HepG2 (cell line): ENCODE results near the gene INPP5K. TPM values are rescaled to one million over a fixed set of nuclear protein-coding genes. Genes with fewer than 3 reads are reported as not detected.
A peak's percentile ranks its signal among the peaks of the same experiment; 100 is the strongest.

ENCODE experiments used
- ASH2L ChIP-seq: fragments of 300-600, 200-600 bp; sonication (generic); IDR thresholded peaks from 2 replicates; pipeline ENCODE4 v1.7.0; 2017; ENCODE audit warnings: low read depth, mild to moderate bottlenecking, moderate library complexity, mixed read lengths, low read length; ENCODE audit not compliant: insufficient read length
- CHCHD3 ChIP-seq: sonication (generic); formaldehyde crosslinking; IDR thresholded peaks from 2 replicates; pipeline ENCODE4 v1.8.0; 2022; ENCODE audit warnings: mild to moderate bottlenecking, missing genetic modification reagents, moderate library complexity
- FIP1L1 ChIP-seq: fragments of 200-400 bp; formaldehyde crosslinking; IDR thresholded peaks from 2 replicates; pipeline ENCODE4 v1.6.1; 2018; ENCODE audit warnings: low read depth, mild to moderate bottlenecking, low read length, moderate library complexity, borderline replicate concordance; ENCODE audit not compliant: insufficient read depth
- GTF2F1 ChIP-seq: fragments of 150-350 bp; IDR thresholded peaks from 2 replicates; pipeline ENCODE4 v1.6.1; 2014; ENCODE audit warnings: low read length
- HOXA3 ChIP-seq: sonication (generic); formaldehyde crosslinking; IDR thresholded peaks from 2 replicates; pipeline ENCODE4 v1.5.0; 2020; ENCODE audit warnings: missing genetic modification reagents
- IRF2 ChIP-seq: IDR thresholded peaks from 2 replicates; pipeline ENCODE4 v1.6.1; 2018; ENCODE audit warnings: missing genetic modification reagents, missing compliant biosample characterization
- PBX3 ChIP-seq: sonication (generic); formaldehyde crosslinking; IDR thresholded peaks from 2 replicates; pipeline ENCODE4 v1.8.1; 2023; ENCODE audit warnings: missing genetic modification reagents, inconsistent platforms, borderline replicate concordance
- POGZ ChIP-seq: sonication (generic); formaldehyde crosslinking; IDR thresholded peaks from 2 replicates; pipeline ENCODE4 v1.4.0; 2020; ENCODE audit warnings: mild to moderate bottlenecking, missing genetic modification reagents
- RAD21 ChIP-seq: fragments of 450-650 bp; formaldehyde crosslinking; IDR thresholded peaks from 2 replicates; pipeline ENCODE4 v1.5.0; 2020; ENCODE audit warnings: mild to moderate bottlenecking
- TGIF2 ChIP-seq: IDR thresholded peaks from 2 replicates; pipeline ENCODE4 v1.6.1; 2016; ENCODE audit warnings: control low read depth, missing compliant biosample characterization
- ZBTB43 ChIP-seq: sonication (generic); formaldehyde crosslinking; conservative IDR thresholded peaks from 2 replicates; pipeline ENCODE4 v1.4.0; 2020; ENCODE audit warnings: missing genetic modification reagents
- ZNF550 ChIP-seq: sonication (generic); formaldehyde crosslinking; IDR thresholded peaks from 2 replicates; pipeline ENCODE4 v1.4.0; 2020; ENCODE audit warnings: mild to moderate bottlenecking, missing genetic modification reagents, borderline replicate concordance
- ZNF609 ChIP-seq: sonication (generic); formaldehyde crosslinking; IDR thresholded peaks from 2 replicates; pipeline ENCODE4 v1.4.0; 2020; ENCODE audit warnings: mild to moderate bottlenecking, missing genetic modification reagents, borderline replicate concordance
- ZNF788 ChIP-seq: sonication (generic); formaldehyde crosslinking; IDR thresholded peaks from 2 replicates; pipeline ENCODE4 v1.5.0; 2020; ENCODE audit warnings: mild to moderate bottlenecking, missing genetic modification reagents, borderline replicate concordance
- ZSCAN21 ChIP-seq: sonication (generic); formaldehyde crosslinking; IDR thresholded peaks from 2 replicates; pipeline ENCODE4 v1.8.0; 2022; ENCODE audit warnings: mild to moderate bottlenecking, missing genetic modification reagents, moderate library complexity, borderline replicate concordance
- polyA plus RNA-seq, 8 experiments: library from polyadenylated mRNA; depleted of rRNA in 3 of 8; stranded (reverse) in 7 of 8; unstranded in 1 of 8; fragments of >200 nt; fragmentation: Illumina TruSeq in 4 of 8; extraction: Trizol in 4 of 8; gene quantifications; 2 replicates each; pipeline versions ENCODE4 v1.2.1 to v1.2.3, GENCODE V29; 2011 to 2016; ENCODE audit warnings: low read depth in 4 of 8, missing spikeins in 1 of 8, mixed read lengths in 1 of 8; ENCODE audit not compliant: insufficient read depth in 1 of 8
- total RNA-seq, 5 experiments: library from RNA; depleted of rRNA; stranded (reverse); fragments of >200 nt; fragmentation: Illumina TruSeq; extraction: Trizol; gene quantifications; 2 replicates each; pipeline ENCODE4 v1.2.3, GENCODE V29; 2016; ENCODE audit warnings: low read depth in 1 of 5
- TF ChIP-seq, protein P1 (sequence below): fragments of 450-650 bp; IDR thresholded peaks from 2 replicates; pipeline ENCODE4 v1.6.1; 2017; ENCODE audit warnings: mild to moderate bottlenecking
- TF ChIP-seq, protein P2 (sequence below): sonication (generic); formaldehyde crosslinking; IDR thresholded peaks from 2 replicates; pipeline ENCODE4 v1.8.0; 2023; ENCODE audit warnings: mild to moderate bottlenecking, missing genetic modification reagents

The INPP5K gene
- total and polyA plus RNA-seq, 2 of the 13 experiments (the other 11 are each of a cell fraction or from before 2014, with no cell fraction given) = 4.8 to 9.6 TPM

DNA sequence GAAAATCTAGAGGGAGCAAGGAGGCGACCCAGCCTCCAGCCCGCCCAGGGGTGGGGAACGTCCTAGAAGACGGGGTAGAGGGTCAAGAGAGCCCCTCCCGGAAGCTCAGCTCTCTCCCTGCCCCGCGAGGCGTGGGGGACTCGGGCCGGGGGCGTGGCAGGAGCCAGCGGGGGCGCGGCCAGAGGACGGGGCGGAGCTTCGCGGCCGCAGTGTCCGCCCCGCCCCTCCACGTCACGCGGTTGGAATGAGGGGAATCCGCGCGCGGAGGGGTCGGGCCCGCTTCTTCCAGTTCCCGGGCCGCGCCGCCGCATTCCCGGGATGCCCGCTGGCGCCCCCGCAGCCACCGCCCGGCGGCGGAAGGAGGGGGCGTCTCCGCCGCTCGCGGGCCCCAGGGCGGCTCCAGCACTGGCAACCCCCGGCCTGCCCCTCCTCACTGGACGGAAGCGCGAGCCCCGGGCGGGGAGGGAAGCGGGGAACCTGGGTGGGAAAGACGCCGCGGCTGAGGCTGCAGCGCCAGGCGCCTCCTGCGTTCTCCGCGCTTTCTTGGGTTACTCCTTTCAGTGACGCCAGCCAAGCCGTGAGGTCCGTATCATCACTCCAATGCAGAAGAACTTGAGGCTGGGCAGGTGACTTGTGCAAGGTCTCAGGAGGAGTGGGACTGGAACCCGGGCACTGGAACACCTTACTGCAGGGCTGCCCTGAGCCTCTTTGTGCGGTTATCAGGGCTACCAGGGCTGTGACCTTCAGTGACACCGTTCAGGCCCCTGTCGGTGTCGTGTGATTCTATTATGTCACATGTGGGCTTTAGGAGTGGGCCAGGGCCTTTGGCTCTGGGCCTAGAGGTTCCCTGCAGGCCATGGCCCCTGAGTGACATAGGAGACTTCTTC, 28.2 kb downstream of the INPP5K start (continued):
- no peak for TF ChIP-seq POGZ (CRISPR knock-in tag)
- TF ChIP-seq TGIF2 = no peak
- TF ChIP-seq, protein P1, sequence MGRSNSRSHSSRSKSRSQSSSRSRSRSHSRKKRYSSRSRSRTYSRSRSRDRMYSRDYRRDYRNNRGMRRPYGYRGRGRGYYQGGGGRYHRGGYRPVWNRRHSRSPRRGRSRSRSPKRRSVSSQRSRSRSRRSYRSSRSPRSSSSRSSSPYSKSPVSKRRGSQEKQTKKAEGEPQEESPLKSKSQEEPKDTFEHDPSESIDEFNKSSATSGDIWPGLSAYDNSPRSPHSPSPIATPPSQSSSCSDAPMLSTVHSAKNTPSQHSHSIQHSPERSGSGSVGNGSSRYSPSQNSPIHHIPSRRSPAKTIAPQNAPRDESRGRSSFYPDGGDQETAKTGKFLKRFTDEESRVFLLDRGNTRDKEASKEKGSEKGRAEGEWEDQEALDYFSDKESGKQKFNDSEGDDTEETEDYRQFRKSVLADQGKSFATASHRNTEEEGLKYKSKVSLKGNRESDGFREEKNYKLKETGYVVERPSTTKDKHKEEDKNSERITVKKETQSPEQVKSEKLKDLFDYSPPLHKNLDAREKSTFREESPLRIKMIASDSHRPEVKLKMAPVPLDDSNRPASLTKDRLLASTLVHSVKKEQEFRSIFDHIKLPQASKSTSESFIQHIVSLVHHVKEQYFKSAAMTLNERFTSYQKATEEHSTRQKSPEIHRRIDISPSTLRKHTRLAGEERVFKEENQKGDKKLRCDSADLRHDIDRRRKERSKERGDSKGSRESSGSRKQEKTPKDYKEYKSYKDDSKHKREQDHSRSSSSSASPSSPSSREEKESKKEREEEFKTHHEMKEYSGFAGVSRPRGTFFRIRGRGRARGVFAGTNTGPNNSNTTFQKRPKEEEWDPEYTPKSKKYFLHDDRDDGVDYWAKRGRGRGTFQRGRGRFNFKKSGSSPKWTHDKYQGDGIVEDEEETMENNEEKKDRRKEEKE = no peak
- TF ChIP-seq ZNF788 (CRISPR knock-in tag) = no peak
- no peak for TF ChIP-seq ZNF609 (CRISPR knock-in tag)
- no peak for TF ChIP-seq ZSCAN21 (CRISPR knock-in tag)
- TF ChIP-seq ZBTB43 (CRISPR knock-in tag) = no peak
- no peak for TF ChIP-seq ASH2L
- TF ChIP-seq CHCHD3 (CRISPR knock-in tag) = no peak
- TF ChIP-seq RAD21 (CRISPR knock-in tag) = peak; percentile 29; the same call in 1 of the 2 replicates
- TF ChIP-seq HOXA3 (CRISPR knock-in tag) = peak; percentile 59
- 0 out of 2 replicates have a peak, but pooled peaks have one; percentile 20 for TF ChIP-seq ZNF550 (CRISPR knock-in tag)
- no peak for TF ChIP-seq PBX3 (CRISPR knock-in tag)
- TF ChIP-seq IRF2 (CRISPR knock-in tag) = peak; percentile 18; the same call in 1 of the 2 replicates
- TF ChIP-seq FIP1L1 = no peak
- no peak for TF ChIP-seq GTF2F1
- TF ChIP-seq, protein P2, sequence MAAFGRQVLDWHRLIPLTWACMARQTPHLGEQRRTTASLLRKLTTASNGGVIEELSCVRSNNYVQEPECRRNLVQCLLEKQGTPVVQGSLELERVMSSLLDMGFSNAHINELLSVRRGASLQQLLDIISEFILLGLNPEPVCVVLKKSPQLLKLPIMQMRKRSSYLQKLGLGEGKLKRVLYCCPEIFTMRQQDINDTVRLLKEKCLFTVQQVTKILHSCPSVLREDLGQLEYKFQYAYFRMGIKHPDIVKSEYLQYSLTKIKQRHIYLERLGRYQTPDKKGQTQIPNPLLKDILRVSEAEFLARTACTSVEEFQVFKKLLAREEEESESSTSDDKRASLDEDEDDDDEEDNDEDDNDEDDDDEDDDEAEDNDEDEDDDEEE (CRISPR knock-in tag) = no peak
